DOHH2 (cell line): ENCODE measurements around the gene ZNF236.

Experiments
- H3F3A ChIP-seq: fragments of 200-600 bp; sonication (generic), shearing (Covaris generic); 2 replicates; pipeline ENCODE4 v1.6.0; 2016; ENCODE audit warnings: antibody characterized with exemption, mild to moderate bottlenecking; ENCODE audit not compliant: control insufficient read depth, insufficient read depth
- H3K27ac ChIP-seq: fragments of 200-600 bp; sonication (generic); 2 replicates; pipeline ENCODE4 v1.5.1; 2014; ENCODE audit warnings: low read depth, mild to moderate bottlenecking, low read length, moderate library complexity
- H3K27me3 ChIP-seq: fragments of 200-600 bp; sonication (generic); 2 replicates; pipeline ENCODE4 v1.6.1; 2014; ENCODE audit warnings: mild to moderate bottlenecking, low read length, mixed read lengths; ENCODE audit not compliant: control insufficient read depth
- H3K36me3 ChIP-seq: fragments of 200-600 bp; sonication (generic); 2 replicates; pipeline ENCODE4 v1.6.1; 2014; ENCODE audit warnings: mild to moderate bottlenecking, low read length, moderate library complexity, mixed read lengths; ENCODE audit not compliant: control insufficient read depth
- H3K4me1 ChIP-seq: fragments of 200-600 bp; sonication (generic); 2 replicates; pipeline ENCODE4 v1.6.1; 2014; ENCODE audit warnings: mild to moderate bottlenecking, low read length, mixed read lengths; ENCODE audit not compliant: control insufficient read depth
- H3K4me2 ChIP-seq: fragments of 200-600 bp; sonication (generic); 2 replicates; pipeline ENCODE4 v1.6.0; 2014; ENCODE audit warnings: mild to moderate bottlenecking, low read length, moderate library complexity
- H3K4me3 ChIP-seq: fragments of 200-600 bp; sonication (generic); 2 replicates; pipeline ENCODE4 v1.5.1; 2014; ENCODE audit warnings: mild to moderate bottlenecking, low read length, mixed read lengths
- H3K79me2 ChIP-seq: fragments of 200-600 bp; sonication (generic); 2 replicates; pipeline ENCODE4 v1.6.1; 2014; ENCODE audit warnings: mild to moderate bottlenecking, low read length, mixed read lengths; ENCODE audit not compliant: control insufficient read depth
- H3K9me2 ChIP-seq: fragments of 200-600 bp; sonication (generic); replicated peaks from 2 replicates; pipeline ENCODE4 v1.6.1; 2014; ENCODE audit warnings: mild to moderate bottlenecking, low read length, mixed read lengths; ENCODE audit not compliant: control insufficient read depth
- H3K9me3 ChIP-seq: fragments of 200-600 bp; sonication (generic); 2 replicates; pipeline ENCODE4 v1.6.1; 2014; ENCODE audit warnings: antibody characterized with exemption, low read length, mixed read lengths; ENCODE audit not compliant: control insufficient read depth, insufficient read depth
- H4K20me1 ChIP-seq: fragments of 200-600 bp; sonication (generic); 2 replicates; pipeline ENCODE4 v1.6.0; 2014; ENCODE audit warnings: low read depth, mild to moderate bottlenecking, antibody characterized with exemption, low read length, moderate library complexity; ENCODE audit not compliant: control insufficient read depth, insufficient read depth
- CTCF ChIP-seq: fragments of 200-600 bp; sonication (generic); IDR thresholded peaks from one replicate; pipeline ENCODE4 v1.5.1; 2014; ENCODE audit warnings: antibody characterized with exemption, mild to moderate bottlenecking, low read depth, low read length; ENCODE audit not compliant: poor library complexity, severe bottlenecking
- EZH2phosphoT487 ChIP-seq: fragments of 200-600 bp; sonication (generic); IDR thresholded peaks from 2 replicates; pipeline ENCODE4 v1.6.1; 2017; ENCODE audit warnings: borderline replicate concordance, mild to moderate bottlenecking, antibody characterized with exemption, low read length, moderate library complexity, mixed read lengths

Gene ZNF236

GRCh38 chr18:76996429-76996828, 174.1 kb downstream of the ZNF236 start:
- H3K4me2 ChIP-seq, result no peak overlapping the region

GRCh38 chr18:76997951-76998808, 175.8 kb downstream of the ZNF236 start:
- Histone ChIP-seq H3K79me2 (no peaks in the 10 kb centered on the region), H3K27ac (no peak overlapping the region), H3K4me1 (peaks cover 8% of the 10 kb centered on the region), H3K9me2 (no peaks in the 10 kb centered on the region), H3K4me2 (no peak overlapping the region), H4K20me1 (no peaks in the 10 kb centered on the region), H3F3A (no peaks in the 10 kb centered on the region), H3K36me3 (no peaks in the 10 kb centered on the region), H3K27me3 (no peaks in the 10 kb centered on the region), H3K4me3 (no peak overlapping the region), H3K9me3 (no peaks in the 10 kb centered on the region)
- no peak for TF ChIP-seq EZH2phosphoT487
- TF ChIP-seq CTCF, result no peak

More at GRCh38 chr18:76996429-76996828, 174.1 kb downstream of the ZNF236 start:
- no peaks in the 10 kb centered on the region for H4K20me1 ChIP-seq
- H3K9me2 ChIP-seq, result no peaks in the 10 kb centered on the region
- peaks cover 8% of the 10 kb centered on the region for H3K4me1 ChIP-seq
- H3K4me3 ChIP-seq, result no peak overlapping the region
- no peak for TF ChIP-seq EZH2phosphoT487
- H3F3A ChIP-seq, result no peaks in the 10 kb centered on the region
- no peaks in the 10 kb centered on the region for H3K36me3 ChIP-seq
- no peak overlapping the region for H3K27ac ChIP-seq
- H3K79me2 ChIP-seq, result no peaks in the 10 kb centered on the region
- no peaks in the 10 kb centered on the region for H3K27me3 ChIP-seq
- H3K9me3 ChIP-seq, result no peaks in the 10 kb centered on the region

- peaks cover 8% of the 10 kb centered on the region for H3K4me1 ChIP-seq
- H3K79me2 ChIP-seq, result no peaks in the 10 kb centered on the region
- no peak overlapping the region for H3K27ac ChIP-seq
- no peaks in the 10 kb centered on the region for H3K9me2 ChIP-seq
- no peaks in the 10 kb centered on the region for H3K9me3 ChIP-seq
- no peaks in the 10 kb centered on the region for H3K27me3 ChIP-seq
- no peak for TF ChIP-seq EZH2phosphoT487
- no peak for TF ChIP-seq CTCF
- H3K4me3 ChIP-seq, result no peak overlapping the region
- no peak overlapping the region for H3K4me2 ChIP-seq
- H4K20me1 ChIP-seq, result no peaks in the 10 kb centered on the region
- H3K36me3 ChIP-seq, result no peaks in the 10 kb centered on the region
- H3F3A ChIP-seq, result no peaks in the 10 kb centered on the region
These were observed 176.7 kb downstream of the ZNF236 start for GRCh38 chr18:76999077-76999476.

- Histone ChIP-seq H3K79me2 (no peaks in the 10 kb centered on the region), H3F3A (no peaks in the 10 kb centered on the region), H3K4me1 (peaks cover 8% of the 10 kb centered on the region), H3K27me3 (no peaks in the 10 kb centered on the region), H3K4me2 (peak overlapping the region; percentile 34; the same call in 1 of the 2 replicates), H3K36me3 (no peaks in the 10 kb centered on the region), H3K4me3 (no peak overlapping the region), H3K27ac (no peak overlapping the region), H3K9me3 (no peaks in the 10 kb centered on the region), H4K20me1 (no peaks in the 10 kb centered on the region), H3K9me2 (no peaks in the 10 kb centered on the region)
- TF ChIP-seq CTCF (peak; percentile 94), EZH2phosphoT487 (no peak)
These were observed 178.2 kb downstream of the ZNF236 start for GRCh38 chr18:77000527-77000926.
